ENCODE results near the gene OSBPL3.

- TF ChIP-seq CTCF (IDR thresholded peaks at IDR 0.05): no peak
- no peak for TF ChIP-seq POLR2A (IDR thresholded peaks at IDR 0.05)
- TF ChIP-seq POLR2AphosphoS5 (IDR thresholded peaks at IDR 0.05): no peak
Observed at GRCh38 chr7:24757353-24758275, 222.4 kb downstream of the OSBPL3 start, which contains the start of gene GSDME.

All from sigmoid colon (tissue), 4 donors.